DND-41 (cell line): ENCODE results near the gene GABBR2.

Source experiments
- CTCF ChIP-seq: IDR thresholded peaks from 2 replicates; pipeline ENCODE4 v1.5.1; 2012; ENCODE audit warnings: borderline replicate concordance, low read length, moderate library complexity, mild to moderate bottlenecking; ENCODE audit not compliant: poor library complexity, severe bottlenecking; ENCODE audit errors: extremely low read depth
- EZH2 ChIP-seq: IDR thresholded peaks from 3 replicates; pipeline ENCODE4 v1.6.1; 2012; ENCODE audit warnings: borderline replicate concordance, low read depth, mild to moderate bottlenecking, moderate library complexity, low read length, inconsistent platforms; ENCODE audit not compliant: severe bottlenecking

GRCh38 chr9:98260635-98261034 lies 448.1 kb downstream of the GABBR2 start:
- TF ChIP-seq CTCF, result no peak
- no peak for TF ChIP-seq EZH2
